ENCODE data around the gene DIAPH1.
A peak's percentile ranks its signal among the peaks of the same experiment; 100 is the strongest.

DIAPH1 gene

DNA sequence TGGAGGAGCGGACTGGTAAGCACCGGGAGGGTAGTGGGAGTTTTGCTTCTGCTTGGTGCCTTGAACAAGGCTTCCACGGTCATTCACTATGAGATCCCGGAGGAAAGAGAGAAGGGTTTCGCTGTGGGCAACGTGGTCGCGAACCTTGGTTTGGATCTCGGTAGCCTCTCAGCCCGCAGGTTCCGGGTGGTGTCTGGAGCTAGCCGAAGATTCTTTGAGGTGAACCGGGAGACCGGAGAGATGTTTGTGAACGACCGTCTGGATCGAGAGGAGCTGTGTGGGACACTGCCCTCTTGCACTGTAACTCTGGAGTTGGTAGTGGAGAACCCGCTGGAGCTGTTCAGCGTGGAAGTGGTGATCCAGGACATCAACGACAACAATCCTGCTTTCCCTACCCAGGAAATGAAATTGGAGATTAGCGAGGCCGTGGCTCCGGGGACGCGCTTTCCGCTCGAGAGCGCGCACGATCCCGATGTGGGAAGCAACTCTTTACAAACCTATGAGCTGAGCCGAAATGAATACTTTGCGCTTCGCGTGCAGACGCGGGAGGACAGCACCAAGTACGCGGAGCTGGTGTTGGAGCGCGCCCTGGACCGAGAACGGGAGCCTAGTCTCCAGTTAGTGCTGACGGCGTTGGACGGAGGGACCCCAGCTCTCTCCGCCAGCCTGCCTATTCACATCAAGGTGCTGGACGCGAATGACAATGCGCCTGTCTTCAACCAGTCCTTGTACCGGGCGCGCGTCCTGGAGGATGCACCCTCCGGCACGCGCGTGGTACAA is 142.5 kb downstream of the DIAPH1 start:
- peak; percentile 56 for DNase-seq

DNA sequence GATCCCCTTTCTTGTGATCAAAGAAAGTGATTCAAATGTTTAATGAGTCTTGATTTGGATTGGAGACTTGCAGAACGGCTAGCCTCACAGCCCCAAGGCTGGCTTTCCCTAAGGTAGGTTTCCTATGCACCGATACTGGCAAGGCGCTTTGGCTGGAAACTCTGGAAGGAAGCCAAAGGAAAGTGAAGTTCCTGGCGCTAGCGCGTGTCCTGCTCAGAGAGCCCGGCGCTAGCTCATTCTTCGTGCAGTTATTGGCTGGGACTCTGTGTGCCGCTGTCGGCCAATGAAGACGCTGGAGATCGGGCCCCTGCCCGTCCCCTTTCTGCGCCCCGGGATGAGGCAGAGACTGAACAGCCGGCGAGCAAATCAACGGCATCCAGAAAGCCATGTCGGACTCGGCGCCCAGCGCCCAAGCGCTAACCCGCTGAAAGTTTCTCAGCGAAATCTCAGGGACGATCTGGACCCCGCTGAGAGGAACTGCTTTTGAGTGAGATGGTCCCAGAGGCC is 143.1 kb downstream of the DIAPH1 start, which contains the start of gene PCDHGC3:
Gene PCDHGC3, plus strand, starts transcription at position 342 of the 507 bp plus-strand sequence. Its CDS starts 151 bp downstream, at position 493.
- DNase-seq: peak; percentile 75

- no peak for DNase-seq
Observed at GRCh38 chr5:141465351-141465750, 153.4 kb downstream of the DIAPH1 start.
